CD8-positive, alpha-beta memory T cell (primary cell): ENCODE data around the gene YBX1. TPM values are rescaled to one million over a fixed set of nuclear protein-coding genes. Genes with fewer than 3 reads are reported as not detected.

Experiments used
- CTCF ChIA-PET: fragments of 350-600 bp; sonication (Branson Sonifier 250); formaldehyde crosslinking; loops from one replicate; lab custom pipeline; 2021; ENCODE audit warnings: antibody characterized with exemption; lab: Charles Lee
- POLR2A ChIA-PET: fragments of 350-600 bp; sonication (Branson Sonifier 250); formaldehyde crosslinking; loops from one replicate; lab custom pipeline; 2021; ENCODE audit warnings: antibody characterized with exemption; lab: Charles Lee
- DNase-seq, 5 donors: peaks; one replicate each; pipeline versions ENCODE4 v3.0.0 to v3.0.0-alpha.2; 2020 to 2022; ENCODE audit warnings: mixed read lengths in 1 of 5
- H3K27ac ChIP-seq: one replicate; pipeline ENCODE4 v1.7.0; 2013; ENCODE audit warnings: low read depth, mild to moderate bottlenecking, low read length, moderate library complexity
- H3K27me3 ChIP-seq: 2 replicates; pipeline ENCODE4 v1.7.0; 2013; ENCODE audit warnings: low read length, mild to moderate bottlenecking; ENCODE audit not compliant: insufficient read depth, poor library complexity, severe bottlenecking
- H3K36me3 ChIP-seq: 2 replicates; pipeline ENCODE4 v1.7.0; 2013; ENCODE audit warnings: mild to moderate bottlenecking, low read length, moderate library complexity; ENCODE audit not compliant: insufficient read depth
- H3K4me1 ChIP-seq: 2 replicates; pipeline ENCODE4 v1.7.0; 2013; ENCODE audit warnings: mild to moderate bottlenecking, low read length, moderate library complexity; ENCODE audit not compliant: insufficient read depth
- H3K4me3 ChIP-seq: 2 replicates; pipeline ENCODE4 v1.7.0; 2013; ENCODE audit warnings: mild to moderate bottlenecking, low read length
- H3K9me3 ChIP-seq: 2 replicates; pipeline ENCODE4 v1.7.0; 2013; ENCODE audit warnings: mild to moderate bottlenecking, low read length
- H3K27ac Mint-ChIP-seq, 8 donors: one replicate each; pipeline ENCODE4 v1.8.0; 2020 to 2021; ENCODE audit warnings: mixed read lengths in 8 of 8, mild to moderate bottlenecking in 6 of 8, inconsistent platforms in 3 of 8, moderate library complexity in 3 of 8
- H3K27me3 Mint-ChIP-seq, 2 donors: one replicate each; pipeline ENCODE4 v1.8.0; 2020 to 2021; ENCODE audit warnings: mixed read lengths in 2 of 2, mild to moderate bottlenecking in 1 of 2, moderate library complexity in 1 of 2
- H3K36me3 Mint-ChIP-seq, 3 donors: one replicate each; pipeline ENCODE4 v1.8.0; 2020 to 2021; ENCODE audit warnings: mixed read lengths in 3 of 3, inconsistent platforms in 1 of 3, mild to moderate bottlenecking in 1 of 3
- H3K4me1 Mint-ChIP-seq, 3 donors: one replicate each; pipeline ENCODE4 v1.8.0; 2020 to 2021; ENCODE audit warnings: mixed read lengths in 3 of 3, inconsistent platforms in 1 of 3, mild to moderate bottlenecking in 1 of 3
- H3K4me3 Mint-ChIP-seq, 7 donors: one replicate each; pipeline ENCODE4 v1.8.0; 2020 to 2021; ENCODE audit warnings: mixed read lengths in 7 of 7, mild to moderate bottlenecking in 6 of 7, moderate library complexity in 4 of 7, inconsistent platforms in 2 of 7
- H3K9me3 Mint-ChIP-seq, 5 donors: one replicate each; pipeline ENCODE4 v1.8.0; 2020 to 2022; ENCODE audit warnings: mixed read lengths in 5 of 5, mild to moderate bottlenecking in 3 of 5, moderate library complexity in 2 of 5, inconsistent platforms in 1 of 5
- polyA plus RNA-seq: library from polyadenylated mRNA; unstranded; fragments of 300-500 nt; fragmentation: Illumina TruSeq; gene quantifications from one replicate; pipeline ENCODE4 v1.2.3, GENCODE V29; 2021
- total RNA-seq, 2 experiments: library from RNA; stranded (reverse); gene quantifications; one replicate each; pipeline ENCODE4 v1.2.3, GENCODE V29; 2021

YBX1 gene
- total RNA-seq = 1,000 to 10,000 TPM; 1,366 to 1,379 TPM
- polyA plus RNA-seq = 99.0 TPM

DNA sequence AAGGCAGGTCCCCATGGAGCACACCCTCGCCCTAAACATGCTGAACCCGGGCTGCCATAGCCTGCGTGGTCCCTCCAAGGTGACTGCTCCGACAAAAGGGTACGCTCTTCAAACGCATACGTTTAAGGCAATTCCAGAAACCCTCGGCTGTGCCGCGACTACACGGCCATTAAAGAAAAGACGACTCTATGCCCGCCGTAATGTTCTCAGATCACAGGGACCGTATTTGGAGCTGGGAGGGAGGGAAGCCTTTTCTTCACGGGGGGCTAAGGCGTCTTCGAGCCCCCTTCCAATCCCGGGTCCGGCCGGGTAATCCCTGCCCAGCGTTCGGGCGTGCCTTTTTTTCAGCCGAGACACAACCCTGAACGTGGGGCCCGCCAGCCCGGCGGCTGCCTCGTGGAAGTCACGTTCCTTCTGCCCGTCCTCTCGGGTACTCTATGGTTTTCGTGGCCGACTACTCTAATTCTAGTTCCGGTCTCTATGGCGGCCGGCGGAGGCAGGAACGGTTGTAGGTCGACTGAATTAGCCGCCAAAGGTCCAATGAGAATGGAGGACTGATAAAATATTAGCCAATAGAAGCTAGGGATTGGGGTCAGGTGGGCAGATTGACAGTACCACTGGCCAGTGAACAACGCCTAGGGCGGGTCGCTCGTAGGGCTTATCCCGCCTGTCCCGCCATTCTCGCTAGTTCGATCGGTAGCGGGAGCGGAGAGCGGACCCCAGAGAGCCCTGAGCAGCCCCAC, at the start of gene YBX1:
Gene YBX1 (plus strand): TSS at position 678 of the 743 bp plus-strand sequence. CDS start 148 bp downstream, outside the sequence.
- Mint-ChIP-seq H3K4me3 (peak within 1 kb of the TSS; percentile 96 to 100 (median 99)), H3K27ac (peak within 1 kb of the TSS; percentile 96 to 99 (median 98)), H3K9me3 (no peaks in the 10 kb centered on the region), H3K36me3 (peaks cover 0 to 40% (median 10%) of the 10 kb centered on the region in 3 donors), H3K27me3 (peaks cover 0 to 2% of the 10 kb centered on the region in 2 donors), H3K4me1 (peaks cover 53 to 64% (median 64%) of the 10 kb centered on the region in 3 donors)
- Histone ChIP-seq H3K4me3 (peak within 1 kb of the TSS; percentile 92), H3K9me3 (no peaks in the 10 kb centered on the region), H3K27me3 (no peaks in the 10 kb centered on the region), H3K4me1 (peaks cover 49% of the 10 kb centered on the region), H3K36me3 (no peaks in the 10 kb centered on the region), H3K27ac (peak within 1 kb of the TSS; percentile 86)
- ChIA-PET POLR2A (interaction anchor here (0.8 to 3.9 kb wide), 10 partner anchors 9 to 762 kb away, joined by 3 to 45 read pairs (median 4); partner anchors contain the start of genes C1orf50, P3H1, PPIH and ZNF691), CTCF (interaction anchor here (1.4 to 3.5 kb wide), 2 partner anchors 10 to 24 kb away, joined by 5 to 12 read pairs; partner anchors contain the start of gene PPIH)
- DNase-seq = peak; percentile 90 to 97 (median 97)

DNA sequence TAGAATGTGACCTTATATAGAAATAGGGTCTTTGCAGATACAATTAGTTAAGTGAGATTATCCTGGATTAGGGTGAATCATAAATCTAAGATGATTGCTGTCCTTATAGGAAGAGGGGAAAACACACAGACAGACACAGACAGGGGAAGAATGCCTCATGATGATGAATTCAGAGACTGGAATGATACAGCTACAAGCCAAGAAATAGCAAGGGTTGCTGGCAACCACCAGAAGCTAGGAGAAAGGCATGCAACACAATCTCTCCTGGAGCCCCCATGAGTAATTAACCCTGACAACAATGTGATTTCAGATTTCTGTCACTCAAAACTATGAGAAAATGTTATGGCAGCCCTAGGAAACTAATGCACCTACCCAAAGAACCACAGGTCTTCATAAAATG, 43.1 kb upstream of the YBX1 start:
- CTCF ChIA-PET = no interaction called here
- no peak overlapping the region for H3K27ac Mint-ChIP-seq

DNA sequence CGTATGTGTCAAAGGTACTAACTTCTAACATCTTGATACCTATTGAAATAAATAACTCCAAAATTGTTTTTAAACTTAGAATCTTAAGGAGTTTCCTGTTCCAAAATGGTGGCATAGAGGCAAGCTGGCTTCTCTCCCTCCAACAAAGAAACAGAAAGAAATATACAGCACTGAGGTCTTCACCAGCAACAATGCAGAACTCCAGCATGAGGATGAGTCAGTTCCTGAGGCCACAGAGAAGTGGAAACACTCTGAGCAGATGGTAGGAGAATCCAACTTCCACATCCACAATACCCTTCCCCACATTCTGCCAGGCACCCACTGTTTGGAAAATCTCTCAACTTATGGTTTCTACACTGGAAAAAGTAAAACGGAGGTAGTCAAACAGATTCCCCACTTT, 36.2 kb upstream of the YBX1 start:
- CTCF ChIA-PET = no interaction called here
- peaks cover 14 to 25% (median 25%) of the 10 kb centered on the region in 3 donors for H3K36me3 Mint-ChIP-seq

More for the DNA sequence above, 43.1 kb upstream of the YBX1 start:
- Mint-ChIP-seq H3K27me3 (no peaks in the 10 kb centered on the region), H3K4me1 (no peaks in the 10 kb centered on the region), H3K36me3 (peaks cover 2 to 12% (median 6%) of the 10 kb centered on the region in 3 donors), H3K9me3 (no peaks in the 10 kb centered on the region), H3K4me3 (no peak overlapping the region)
- Histone ChIP-seq H3K4me3 (no peak overlapping the region), H3K4me1 (no peaks in the 10 kb centered on the region), H3K36me3 (no peaks in the 10 kb centered on the region), H3K27ac (no peak overlapping the region), H3K9me3 (no peaks in the 10 kb centered on the region), H3K27me3 (no peaks in the 10 kb centered on the region)
- POLR2A ChIA-PET = no interaction called here
- DNase-seq = no peak

DNA sequence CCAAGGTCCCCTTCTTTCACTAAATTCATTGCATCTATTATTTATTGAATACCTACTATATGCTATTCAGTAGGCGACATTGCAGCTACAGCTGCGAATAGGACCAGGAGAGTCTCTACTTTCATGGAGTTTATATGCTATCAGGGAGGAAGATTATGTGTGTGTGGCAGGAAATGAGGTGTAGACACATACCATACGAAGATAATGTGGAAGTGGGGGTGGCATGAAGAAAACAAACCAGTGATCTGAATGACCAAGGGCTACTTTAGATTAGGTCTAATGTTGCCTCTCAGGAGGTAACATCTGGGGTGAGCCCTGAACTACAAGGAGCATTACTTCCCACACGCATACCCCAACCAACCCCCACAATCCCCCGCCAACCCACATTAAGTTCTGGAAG, 25.0 kb upstream of the YBX1 start:
- H3K4me1 Mint-ChIP-seq = peaks cover 35 to 47% (median 46%) of the 10 kb centered on the region in 3 donors
- ChIA-PET CTCF (interaction anchor here (0.9 to 1.9 kb wide), 4 partner anchors 23 to 312 kb away, joined by 3 to 12 read pairs (median 8); partner anchors contain the start of genes C1orf50, P3H1 and YBX1), POLR2A (interaction anchor here (0.6 to 2.2 kb wide), 3 partner anchors 25 to 154 kb away, joined by 4 to 43 read pairs (median 12); partner anchors contain the start of genes C1orf50, P3H1 and YBX1)
- H3K27ac ChIP-seq = peak overlapping the region; percentile 81
- H3K4me3 ChIP-seq = peak overlapping the region; percentile 92
- DNase-seq = no peak
- peak overlapping the region; percentile 88 to 98 (median 95) for H3K27ac Mint-ChIP-seq
- peaks cover 22% of the 10 kb centered on the region for H3K4me1 ChIP-seq
- peaks cover 12% of the 10 kb centered on the region for H3K36me3 ChIP-seq
- no peaks in the 10 kb centered on the region for H3K27me3 Mint-ChIP-seq
- peak overlapping the region; percentile 93 to 99 (median 98) for H3K4me3 Mint-ChIP-seq
- no peaks in the 10 kb centered on the region for H3K27me3 ChIP-seq
- H3K9me3 Mint-ChIP-seq = no peaks in the 10 kb centered on the region
- peaks cover 0 to 34% (median 6%) of the 10 kb centered on the region in 3 donors for H3K36me3 Mint-ChIP-seq
- H3K9me3 ChIP-seq = no peaks in the 10 kb centered on the region

More for the DNA sequence above, 36.2 kb upstream of the YBX1 start:
- POLR2A ChIA-PET = no interaction called here
- no peaks in the 10 kb centered on the region for H3K9me3 ChIP-seq
- Mint-ChIP-seq H3K4me3 (no peak overlapping the region), H3K4me1 (no peaks in the 10 kb centered on the region), H3K9me3 (peaks cover 6 to 12% (median 9%) of the 10 kb centered on the region in 5 donors), H3K27ac (no peak overlapping the region), H3K27me3 (peaks cover 0 to 6% of the 10 kb centered on the region in 2 donors)
- H3K27ac ChIP-seq = no peak overlapping the region
- DNase-seq = no peak
- H3K4me1 ChIP-seq = no peaks in the 10 kb centered on the region
- no peak overlapping the region for H3K4me3 ChIP-seq
- no peaks in the 10 kb centered on the region for H3K27me3 ChIP-seq
- no peaks in the 10 kb centered on the region for H3K36me3 ChIP-seq

DNA sequence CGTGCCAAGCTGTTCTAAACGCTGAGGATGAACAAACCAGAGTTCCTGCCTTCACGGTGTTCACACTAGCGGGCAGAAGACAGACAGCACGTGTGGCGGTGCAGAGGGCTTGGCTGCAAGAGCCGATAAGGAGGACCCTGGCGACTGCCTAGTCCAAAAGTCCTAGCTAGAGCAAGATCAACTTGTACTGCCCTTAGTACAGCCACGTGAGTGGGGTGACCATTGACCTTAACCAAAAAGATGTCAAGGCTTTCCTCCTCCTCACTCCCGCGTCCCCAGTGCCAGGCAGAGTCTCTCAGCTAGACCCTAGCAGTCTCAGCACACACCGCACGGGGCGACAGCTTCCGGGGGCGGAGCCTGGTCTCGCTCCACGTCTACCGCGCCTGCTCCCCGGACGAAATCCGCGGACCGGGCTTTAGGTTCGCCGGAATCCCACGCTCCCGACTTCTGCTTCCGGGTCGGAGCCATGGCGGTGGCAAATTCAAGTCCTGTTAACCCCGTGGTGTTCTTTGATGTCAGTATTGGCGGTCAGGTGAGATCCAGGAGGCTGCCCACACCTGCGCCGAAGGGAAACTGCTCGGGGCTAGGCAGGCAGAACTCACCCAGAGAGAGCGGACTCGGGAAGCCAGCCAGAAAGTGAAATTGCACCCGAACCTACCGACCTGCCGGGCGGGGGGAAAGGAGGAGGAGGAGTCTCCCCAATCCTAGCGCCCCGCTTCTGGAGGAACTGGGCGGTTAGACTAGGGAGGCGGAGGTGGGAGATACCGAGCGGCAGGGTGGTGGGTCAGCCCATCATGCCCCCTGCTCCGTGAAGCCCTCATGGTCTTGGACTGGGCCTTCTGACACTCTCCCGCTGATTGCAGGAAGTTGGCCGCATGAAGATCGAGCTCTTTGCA, 24.0 kb upstream of the YBX1 start, which contains the start of gene PPIH:
Gene PPIH (plus strand): TSS at position 443 of the 896 bp plus-strand sequence. CDS start 24 bp downstream, at position 467.
- H3K27ac Mint-ChIP-seq = peak within 1 kb of the TSS; percentile 88 to 98 (median 95)
- ChIA-PET CTCF (interaction anchor here (0.9 to 1.9 kb wide), 5 partner anchors 22 to 313 kb away, joined by 3 to 12 read pairs (median 4); partner anchors contain the start of genes C1orf50, P3H1 and YBX1), POLR2A (interaction anchor here (0.6 to 2.2 kb wide), 9 partner anchors 20 to 338 kb away, joined by 3 to 43 read pairs (median 3); partner anchors contain the start of genes C1orf50, ERMAP, P3H1 and SVBP)
- no peaks in the 10 kb centered on the region for H3K9me3 Mint-ChIP-seq
- H3K4me3 Mint-ChIP-seq = peak within 1 kb of the TSS; percentile 93 to 99 (median 98)
- peak; percentile 91 to 95 (median 92) for DNase-seq
- Histone ChIP-seq H3K27ac (peak within 1 kb of the TSS; percentile 81), H3K9me3 (no peaks in the 10 kb centered on the region), H3K4me1 (peaks cover 22% of the 10 kb centered on the region), H3K27me3 (no peaks in the 10 kb centered on the region), H3K36me3 (peaks cover 12% of the 10 kb centered on the region), H3K4me3 (peak within 1 kb of the TSS; percentile 92)
- peaks cover 0 to 38% (median 6%) of the 10 kb centered on the region in 3 donors for H3K36me3 Mint-ChIP-seq
- H3K4me1 Mint-ChIP-seq = peaks cover 35 to 47% (median 46%) of the 10 kb centered on the region in 3 donors
- H3K27me3 Mint-ChIP-seq = no peaks in the 10 kb centered on the region

DNA sequence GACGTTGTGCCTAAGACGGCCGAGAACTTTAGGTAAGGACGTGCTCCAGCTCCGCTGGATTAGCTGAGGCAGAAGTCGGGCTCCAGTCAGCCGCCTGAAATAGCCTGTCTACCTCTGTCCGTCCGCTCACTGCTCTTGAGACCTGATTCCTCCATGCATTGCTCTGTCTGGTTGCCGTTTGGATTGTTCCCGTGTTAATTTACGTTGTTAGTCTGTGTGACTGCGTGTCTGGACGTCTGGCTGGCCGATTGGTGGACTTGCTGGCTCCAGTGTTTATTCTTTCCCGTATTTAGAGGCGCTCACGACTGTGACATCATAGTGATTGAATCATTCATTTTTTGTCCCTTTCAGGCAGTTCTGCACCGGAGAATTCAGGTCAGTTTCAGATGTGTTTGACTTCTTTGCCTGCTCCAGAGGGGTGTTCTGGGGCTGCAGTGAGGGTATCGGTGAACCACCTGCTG, 23.3 kb upstream of the YBX1 start:
- Histone ChIP-seq H3K36me3 (peaks cover 15% of the 10 kb centered on the region), H3K27ac (peak overlapping the region; percentile 81), H3K4me1 (peaks cover 22% of the 10 kb centered on the region), H3K27me3 (no peaks in the 10 kb centered on the region), H3K4me3 (peak overlapping the region; percentile 92), H3K9me3 (no peaks in the 10 kb centered on the region)
- H3K27me3 Mint-ChIP-seq = no peaks in the 10 kb centered on the region
- DNase-seq = no peak
- peak overlapping the region; percentile 93 to 99 (median 98) for H3K4me3 Mint-ChIP-seq
- H3K9me3 Mint-ChIP-seq = no peaks in the 10 kb centered on the region
- ChIA-PET CTCF (interaction anchor here (1.4 to 1.9 kb wide), 3 partner anchors 24 to 108 kb away, joined by 4 to 12 read pairs (median 12); partner anchors contain the start of genes C1orf50, P3H1 and YBX1), POLR2A (interaction anchor here (0.9 to 2.2 kb wide), 4 partner anchors 20 to 339 kb away, joined by 3 to 43 read pairs (median 3); partner anchors contain the start of gene YBX1)
- H3K36me3 Mint-ChIP-seq = peaks cover 0 to 42% (median 8%) of the 10 kb centered on the region in 3 donors
- peak overlapping the region; percentile 88 to 98 (median 95) for H3K27ac Mint-ChIP-seq
- H3K4me1 Mint-ChIP-seq = peaks cover 35 to 47% (median 46%) of the 10 kb centered on the region in 3 donors
